ENCODE measurements around the gene TIGAR.
A peak's percentile ranks its signal among the peaks of the same experiment; 100 is the strongest.

Gene TIGAR

GRCh38 chr12:4307593-4308333 lies 13.2 kb upstream of the TIGAR start:
- peak; percentile 19 for DNase-seq

- no peak for DNase-seq
Measured at GRCh38 chr12:4308334-4308950, 12.6 kb upstream of the TIGAR start.

- no peak for DNase-seq
Measured at GRCh38 chr12:4311776-4312175, 9.2 kb upstream of the TIGAR start.

GRCh38 chr12:4312251-4312650 lies 8.8 kb upstream of the TIGAR start:
- DNase-seq, result no peak

GRCh38 chr12:4320497-4320852 lies 538 bp upstream of the TIGAR start:
- DNase-seq, result no peak

GRCh38 chr12:4322726-4323125 lies 1.7 kb downstream of the TIGAR start:
- no peak for DNase-seq

GRCh38 chr12:4323396-4323795 lies 2.4 kb downstream of the TIGAR start:
- DNase-seq, result no peak

- no peak for DNase-seq
Measured at GRCh38 chr12:4324366-4324765, 3.4 kb downstream of the TIGAR start.

- no peak for DNase-seq
Measured at GRCh38 chr12:4325966-4326365, 5.0 kb downstream of the TIGAR start.

- no peak for DNase-seq
Measured at GRCh38 chr12:4327293-4327692, 6.3 kb downstream of the TIGAR start.

- DNase-seq, result no peak
Measured at GRCh38 chr12:4330203-4330602, 9.2 kb downstream of the TIGAR start.

- no peak for DNase-seq
Measured at GRCh38 chr12:4331221-4331620, 10.2 kb downstream of the TIGAR start.

- no peak for DNase-seq
Measured at GRCh38 chr12:4331842-4332241, 10.8 kb downstream of the TIGAR start.

GRCh38 chr12:4346931-4347330 lies 25.9 kb downstream of the TIGAR start:
- no peak for DNase-seq

GRCh38 chr12:4353785-4354208 lies 32.8 kb downstream of the TIGAR start:
- peak; percentile 51 for DNase-seq

- DNase-seq, result no peak
Measured at GRCh38 chr12:4355156-4356040, 34.4 kb downstream of the TIGAR start.

- peak; percentile 41 for DNase-seq
Measured at GRCh38 chr12:4356041-4356327, 35.0 kb downstream of the TIGAR start.

GRCh38 chr12:4366090-4366489 lies 45.1 kb downstream of the TIGAR start:
- no peak for DNase-seq

GRCh38 chr12:4369548-4369947 lies 48.5 kb downstream of the TIGAR start:
- no peak for DNase-seq

- DNase-seq, result no peak
Measured at GRCh38 chr12:4370265-4370664, 49.3 kb downstream of the TIGAR start.

- no peak for DNase-seq
Measured at GRCh38 chr12:4372653-4373052, 51.6 kb downstream of the TIGAR start.

GRCh38 chr12:4375449-4375848 lies 54.4 kb downstream of the TIGAR start:
- no peak for DNase-seq

GRCh38 chr12:4378772-4379171 lies 57.8 kb downstream of the TIGAR start:
- DNase-seq, result no peak

GRCh38 chr12:4379405-4379804 lies 58.4 kb downstream of the TIGAR start, which contains the start of gene FGF23:
Gene FGF23 (minus strand): TSS chr12:4379712. CDS start chr12:4379582, 130 bp downstream.
- DNase-seq, result no peak

Data from CD4-positive, alpha-beta T cell treated with Interleukin-17A for 4 hours (primary cell).